H1 (cell line): Measurements from ENCODE around the gene ABCG5.

Source experiments
- ASH2L ChIP-seq: fragments of 200-600, 300-600 bp; sonication (generic); IDR thresholded peaks from one replicate; pipeline ENCODE4 v1.7.1; 2017; ENCODE audit warnings: low read length
- CEBPB ChIP-seq: IDR thresholded peaks from 2 replicates; pipeline ENCODE4 v1.6.1; 2012; ENCODE audit warnings: low read depth, low read length
- EP300 ChIP-seq, 2 experiments: IDR thresholded peaks; 1 replicate in 1 of 2; 2 replicates in 1 of 2; pipeline ENCODE4 v1.6.1; 2011 to 2012; ENCODE audit warnings: low read depth in 2 of 2, low read length in 2 of 2, mild to moderate bottlenecking in 2 of 2, borderline replicate concordance in 1 of 2, inconsistent platforms in 1 of 2, moderate library complexity in 1 of 2
- EZH2 ChIP-seq: fragments of 200-600 bp; sonication (generic); IDR thresholded peaks from 2 replicates; pipeline ENCODE4 v1.7.1; 2012; ENCODE audit warnings: low read depth, mild to moderate bottlenecking, moderate library complexity, low read length, inconsistent platforms; ENCODE audit not compliant: severe bottlenecking
- FOSL1 ChIP-seq: IDR thresholded peaks from 2 replicates; pipeline ENCODE4 v1.6.1; 2011; ENCODE audit warnings: mild to moderate bottlenecking, low read depth, low read length, moderate library complexity; ENCODE audit not compliant: insufficient read depth
- HDAC2 ChIP-seq, 2 experiments: fragments of 300-600 bp in 1 of 2; sonication (generic) in 1 of 2; IDR thresholded peaks; 2 replicates each; pipeline ENCODE4 v1.6.1; 2011 to 2012; ENCODE audit warnings: low read depth in 2 of 2, low read length in 2 of 2, mild to moderate bottlenecking in 2 of 2, moderate library complexity in 2 of 2, borderline replicate concordance in 1 of 2, inconsistent platforms in 1 of 2
- JUN ChIP-seq: IDR thresholded peaks from 2 replicates; pipeline ENCODE4 v1.6.1; 2011; ENCODE audit warnings: low read depth, mild to moderate bottlenecking, improper control_type of control experiment, low read length
- POLR2A ChIP-seq, 2 experiments: IDR thresholded peaks; 1 replicate in 1 of 2; 2 replicates in 1 of 2; pipeline ENCODE4 v1.6.1; 2011; ENCODE audit warnings: low read depth in 2 of 2, low read length in 2 of 2, mild to moderate bottlenecking in 2 of 2; ENCODE audit errors: control extremely low read depth in 1 of 2
- SUZ12 ChIP-seq: fragments of 200-600 bp; sonication (generic); IDR thresholded peaks from 2 replicates; pipeline ENCODE4 v1.6.1; 2012; ENCODE audit warnings: mild to moderate bottlenecking, inconsistent platforms, low read length, moderate library complexity, mixed read lengths
- TAF1 ChIP-seq: IDR thresholded peaks from 2 replicates; pipeline ENCODE4 v1.6.1; 2011; ENCODE audit warnings: mild to moderate bottlenecking, low read depth, low read length
- TF ChIP-seq, protein P1 (sequence below): IDR thresholded peaks from 2 replicates; pipeline ENCODE4 v1.6.1; 2011; ENCODE audit warnings: low read length, improper control_type of control experiment
- TF ChIP-seq, protein P2 (sequence below), 3 experiments: IDR thresholded peaks; 1 replicate in 2 of 3; 2 replicates in 1 of 3; pipeline versions ENCODE4 v1.5.1 to v1.6.1; 2011; ENCODE audit warnings: low read length in 3 of 3, mild to moderate bottlenecking in 3 of 3, inconsistent platforms in 2 of 3, low read depth in 1 of 3, moderate library complexity in 1 of 3; ENCODE audit not compliant: insufficient read depth in 1 of 3; ENCODE audit errors: control extremely low read depth in 1 of 3
- TF ChIP-seq, protein P3 (sequence below): IDR thresholded peaks from 2 replicates; pipeline ENCODE4 v1.6.1; 2012; ENCODE audit warnings: inconsistent platforms

DNA sequence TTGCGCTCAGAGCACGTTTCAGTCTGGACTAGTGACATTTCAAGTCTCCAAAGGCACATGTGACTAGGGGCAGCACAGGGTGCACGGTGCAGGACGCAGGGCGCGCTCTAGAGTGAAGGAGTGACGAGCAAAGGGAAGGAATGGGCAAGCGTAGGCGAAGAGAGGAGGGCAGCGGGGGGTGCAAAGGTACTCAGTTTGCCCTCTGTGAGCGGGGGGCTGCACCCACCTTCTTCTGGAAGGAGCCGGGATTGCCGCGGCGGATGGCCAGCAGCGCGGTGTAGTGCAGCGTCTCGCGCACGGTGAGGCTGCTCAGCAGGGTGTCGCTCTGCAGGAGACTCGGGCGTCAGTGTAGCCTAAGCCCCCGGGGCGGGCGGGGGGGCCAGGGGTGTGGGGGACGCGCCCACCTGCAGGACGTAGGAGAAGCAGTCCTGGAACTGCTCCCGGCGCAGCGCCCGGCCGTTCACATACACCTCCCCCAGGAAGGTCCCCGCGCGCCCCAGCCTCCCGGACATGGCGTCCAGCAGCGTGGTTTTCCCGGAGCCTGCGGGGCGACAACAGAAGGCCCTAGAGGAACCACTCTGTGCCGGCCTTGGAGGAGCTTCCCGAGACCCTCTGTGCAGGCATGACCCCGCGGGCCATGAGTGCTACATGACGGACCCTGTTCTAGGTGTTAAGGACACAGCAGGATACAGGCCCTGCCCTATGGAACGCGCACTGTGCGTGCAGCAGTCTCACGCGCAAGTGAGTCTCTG, 6.9 kb downstream of the ABCG5 start:
- TF ChIP-seq ASH2L: no peak
- no peak for TF ChIP-seq HDAC2 (IDR thresholded peaks at IDR 0.05; ENCODE audit: borderline replicate concordance in 1 of 2, low read depth in 2 of 2, low read length in 2 of 2)
- TF ChIP-seq, protein P1, sequence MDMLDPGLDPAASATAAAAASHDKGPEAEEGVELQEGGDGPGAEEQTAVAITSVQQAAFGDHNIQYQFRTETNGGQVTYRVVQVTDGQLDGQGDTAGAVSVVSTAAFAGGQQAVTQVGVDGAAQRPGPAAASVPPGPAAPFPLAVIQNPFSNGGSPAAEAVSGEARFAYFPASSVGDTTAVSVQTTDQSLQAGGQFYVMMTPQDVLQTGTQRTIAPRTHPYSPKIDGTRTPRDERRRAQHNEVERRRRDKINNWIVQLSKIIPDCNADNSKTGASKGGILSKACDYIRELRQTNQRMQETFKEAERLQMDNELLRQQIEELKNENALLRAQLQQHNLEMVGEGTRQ: no peak
- TF ChIP-seq JUN: no peak
- TF ChIP-seq, protein P2, sequence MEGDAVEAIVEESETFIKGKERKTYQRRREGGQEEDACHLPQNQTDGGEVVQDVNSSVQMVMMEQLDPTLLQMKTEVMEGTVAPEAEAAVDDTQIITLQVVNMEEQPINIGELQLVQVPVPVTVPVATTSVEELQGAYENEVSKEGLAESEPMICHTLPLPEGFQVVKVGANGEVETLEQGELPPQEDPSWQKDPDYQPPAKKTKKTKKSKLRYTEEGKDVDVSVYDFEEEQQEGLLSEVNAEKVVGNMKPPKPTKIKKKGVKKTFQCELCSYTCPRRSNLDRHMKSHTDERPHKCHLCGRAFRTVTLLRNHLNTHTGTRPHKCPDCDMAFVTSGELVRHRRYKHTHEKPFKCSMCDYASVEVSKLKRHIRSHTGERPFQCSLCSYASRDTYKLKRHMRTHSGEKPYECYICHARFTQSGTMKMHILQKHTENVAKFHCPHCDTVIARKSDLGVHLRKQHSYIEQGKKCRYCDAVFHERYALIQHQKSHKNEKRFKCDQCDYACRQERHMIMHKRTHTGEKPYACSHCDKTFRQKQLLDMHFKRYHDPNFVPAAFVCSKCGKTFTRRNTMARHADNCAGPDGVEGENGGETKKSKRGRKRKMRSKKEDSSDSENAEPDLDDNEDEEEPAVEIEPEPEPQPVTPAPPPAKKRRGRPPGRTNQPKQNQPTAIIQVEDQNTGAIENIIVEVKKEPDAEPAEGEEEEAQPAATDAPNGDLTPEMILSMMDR (IDR thresholded peaks at IDR 0.05; ENCODE audit: control extremely low read depth in 1 of 3, insufficient read depth in 1 of 3, low read depth in 1 of 3, low read length in 3 of 3): no peak
- TF ChIP-seq EZH2: no peak
- no peak for TF ChIP-seq FOSL1
- TF ChIP-seq TAF1: no peak
- TF ChIP-seq CEBPB: no peak
- TF ChIP-seq POLR2A (IDR thresholded peaks at IDR 0.05; ENCODE audit: control extremely low read depth in 1 of 2, low read depth in 2 of 2, low read length in 2 of 2): no peak
- no peak for TF ChIP-seq EP300 (IDR thresholded peaks at IDR 0.05; ENCODE audit: borderline replicate concordance in 1 of 2, low read depth in 2 of 2, low read length in 2 of 2)
- no peak for TF ChIP-seq SUZ12
- TF ChIP-seq, protein P3, sequence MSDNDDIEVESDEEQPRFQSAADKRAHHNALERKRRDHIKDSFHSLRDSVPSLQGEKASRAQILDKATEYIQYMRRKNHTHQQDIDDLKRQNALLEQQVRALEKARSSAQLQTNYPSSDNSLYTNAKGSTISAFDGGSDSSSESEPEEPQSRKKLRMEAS: no peak
